GM12864 (cell line): ENCODE measurements around the gene KCNJ12.

Experiments used
- DNase-seq: peaks from one replicate; pipeline ENCODE4 v3.0.0-alpha.2; 2011; ENCODE audit warnings: low read depth
- H3K4me3 ChIP-seq: 2 replicates; pipeline ENCODE4 v1.5.1; 2011; ENCODE audit warnings: mild to moderate bottlenecking, low read depth, low read length, control low read depth
- CTCF ChIP-seq: IDR thresholded peaks from 2 replicates; pipeline ENCODE4 v1.5.1; 2011; ENCODE audit warnings: low read depth, mild to moderate bottlenecking, moderate library complexity, low read length, control low read depth, inconsistent platforms; ENCODE audit errors: missing control alignments

The KCNJ12 gene

GRCh38 chr17:21462237-21462636 lies 86.1 kb downstream of the KCNJ12 start:
- no peak for DNase-seq
- TF ChIP-seq CTCF = no peak

DNA sequence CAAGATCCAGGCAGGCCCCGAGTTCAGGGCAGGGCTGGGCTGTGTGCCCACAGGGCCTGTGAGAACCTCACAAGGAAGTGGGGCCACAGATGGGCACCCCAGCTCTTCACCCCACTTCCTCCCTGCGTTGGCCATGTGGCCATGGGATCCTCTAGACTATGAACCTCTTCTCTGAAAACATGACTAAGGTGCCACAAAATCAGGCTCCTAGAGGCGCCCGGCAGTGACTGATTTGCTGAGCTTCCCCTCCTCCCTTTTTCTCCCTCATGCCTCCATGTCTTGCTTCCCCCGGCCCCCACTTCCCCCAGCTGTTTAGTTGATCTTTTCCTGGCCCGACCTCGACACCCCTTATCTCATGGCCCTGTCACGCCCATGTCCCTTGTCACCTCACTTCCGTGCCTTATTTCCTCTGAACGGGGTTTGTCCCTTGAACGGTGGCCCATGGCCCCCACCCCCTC lies 87.1 kb downstream of the KCNJ12 start:
- no peak overlapping the region for H3K4me3 ChIP-seq
- DNase-seq = no peak
- no peak for TF ChIP-seq CTCF

More at GRCh38 chr17:21462237-21462636, 86.1 kb downstream of the KCNJ12 start:
- H3K4me3 ChIP-seq = no peak overlapping the region

DNA sequence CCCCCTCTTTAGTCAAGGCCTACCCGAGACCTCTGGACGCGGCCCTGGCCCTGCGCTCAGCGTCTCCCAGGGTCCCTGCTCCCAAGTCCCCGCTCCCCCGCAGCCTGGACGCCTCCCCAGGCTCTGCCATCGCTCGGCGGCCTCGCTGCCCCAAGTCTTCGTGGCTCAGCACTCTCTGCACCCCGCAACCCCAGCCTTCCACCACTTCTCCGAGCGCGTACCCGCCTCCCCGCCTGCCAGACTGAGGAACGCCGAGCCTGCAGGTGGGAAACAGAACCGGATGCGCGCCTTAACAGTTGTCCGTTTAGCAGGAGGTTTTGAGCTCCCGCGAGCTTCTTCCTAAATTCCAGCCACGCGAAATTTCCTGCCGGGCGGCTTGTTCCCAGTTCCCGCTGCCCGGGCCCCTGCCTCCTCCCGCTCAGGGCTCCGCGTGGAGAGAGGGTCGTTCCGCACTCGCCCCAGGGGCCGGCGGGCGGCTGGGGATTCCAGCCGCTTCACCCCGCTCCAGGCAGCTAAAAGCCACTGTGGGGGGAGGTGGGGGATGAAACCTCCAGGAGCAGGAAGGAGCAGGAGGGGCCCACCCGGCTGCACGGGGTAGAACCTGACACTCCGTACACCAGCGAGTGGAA lies 87.7 kb downstream of the KCNJ12 start:
- DNase-seq = no peak
- H3K4me3 ChIP-seq = no peak overlapping the region
- no peak for TF ChIP-seq CTCF

DNA sequence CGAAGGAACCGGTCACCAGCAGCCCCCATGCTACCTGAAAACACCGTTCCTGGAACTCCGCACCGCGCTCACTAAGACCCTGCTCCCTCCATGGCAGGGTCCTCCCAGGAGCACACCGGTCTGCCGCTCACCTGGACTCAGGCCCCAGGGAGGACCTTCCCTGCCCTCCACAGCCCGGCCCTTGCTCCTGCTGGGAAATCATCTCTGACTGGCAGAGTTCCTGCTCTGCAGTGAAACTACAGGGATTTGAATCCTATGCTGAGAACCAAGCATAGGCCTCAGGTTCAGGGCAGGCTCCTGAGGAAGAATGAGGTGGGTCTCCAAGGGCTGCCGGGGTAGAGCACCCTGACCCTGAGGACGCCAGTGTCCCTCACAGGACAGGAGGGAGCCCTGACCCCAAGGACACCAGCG lies 88.5 kb downstream of the KCNJ12 start:
- no peak for DNase-seq
- TF ChIP-seq CTCF = no peak
- H3K4me3 ChIP-seq = no peak overlapping the region

GRCh38 chr17:21466550-21466949 lies 90.4 kb downstream of the KCNJ12 start:
- DNase-seq = no peak
- TF ChIP-seq CTCF = no peak
- H3K4me3 ChIP-seq = no peak overlapping the region

DNA sequence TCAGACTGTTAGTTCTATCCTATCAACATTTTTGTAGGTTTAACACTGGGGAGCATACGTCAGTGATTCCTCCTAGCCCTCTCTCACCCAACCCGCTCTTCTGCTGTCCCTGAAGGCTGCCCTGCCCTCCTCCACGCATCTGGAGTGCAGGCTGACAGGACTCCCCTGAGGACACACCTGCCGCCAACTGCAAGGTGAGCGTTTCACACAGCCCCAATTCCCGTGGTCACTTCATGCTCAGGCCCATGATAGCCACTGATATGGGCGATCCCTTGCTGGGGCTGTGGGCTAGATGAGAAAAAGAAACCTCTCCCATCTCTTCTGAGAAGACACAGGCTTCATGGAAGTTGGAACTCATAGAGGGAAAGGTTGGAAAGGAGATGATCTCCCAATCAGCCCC lies 91.0 kb downstream of the KCNJ12 start:
- no peak for DNase-seq
- no peak overlapping the region for H3K4me3 ChIP-seq
- TF ChIP-seq CTCF = no peak
